HG02759 (cell line): Measurements from ENCODE around the gene C14orf132.

Experiments used
- ATAC-seq: cut with Tn5 transposase; IDR thresholded peaks from one replicate; pipeline ENCODE4 v1.9.1; 2021; ENCODE audit warnings: mild to moderate bottlenecking, moderate library complexity; ENCODE audit not compliant: unreplicated experiment

Gene C14orf132

GRCh38 chr14:96139879-96140278 lies 100.7 kb downstream of the C14orf132 start:
- ATAC-seq = no peak

GRCh38 chr14:96140952-96141351 lies 101.8 kb downstream of the C14orf132 start:
- no peak for ATAC-seq
